ENCODE data around the gene TRPM2. TPM values are rescaled to one million over a fixed set of nuclear protein-coding genes. Genes with fewer than 3 reads are reported as not detected.

The TRPM2 gene
- total RNA-seq, 3 donors from 2014 or later (not counting 1 experiment from before 2014, with no cell fraction given), result 21.7 to 70.5 (median 25.2) TPM

DNA sequence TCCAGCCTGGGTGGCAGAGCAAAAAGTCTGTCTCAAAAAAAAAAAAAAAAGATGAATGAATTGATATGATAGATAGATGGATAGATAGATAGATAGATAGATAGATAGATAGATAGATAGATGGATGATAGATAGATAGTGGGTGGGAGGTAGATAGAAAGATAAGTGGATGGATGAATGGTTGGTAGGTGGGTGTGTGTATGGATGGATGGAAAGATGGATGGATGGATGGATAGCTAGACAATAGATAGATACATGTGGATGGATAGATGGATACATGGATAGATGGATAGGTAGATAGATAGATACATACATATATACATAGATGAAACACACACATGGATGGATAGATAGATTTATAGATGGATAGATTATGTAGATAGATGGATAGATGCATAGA, 28.5 kb downstream of the TRPM2 start:
- Mint-ChIP-seq H3K9me3 (peaks cover 4 to 7% of the 10 kb centered on the region in 2 donors), H3K36me3 (peaks cover 26% of the 10 kb centered on the region), H3K4me3 (no peak overlapping the region), H3K4me1 (peaks cover 0 to 21% of the 10 kb centered on the region in 2 donors), H3K27me3 (ENCODE audit: low read depth in 2 of 2) (no peaks in the 10 kb centered on the region), H3K27ac (no peak overlapping the region)
- peaks cover 5% of the 10 kb centered on the region for H3K4me1 ChIP-seq (ENCODE audit: control insufficient read depth, insufficient read depth, low read length)
- no peak for ATAC-seq
- TF ChIP-seq, protein P1, sequence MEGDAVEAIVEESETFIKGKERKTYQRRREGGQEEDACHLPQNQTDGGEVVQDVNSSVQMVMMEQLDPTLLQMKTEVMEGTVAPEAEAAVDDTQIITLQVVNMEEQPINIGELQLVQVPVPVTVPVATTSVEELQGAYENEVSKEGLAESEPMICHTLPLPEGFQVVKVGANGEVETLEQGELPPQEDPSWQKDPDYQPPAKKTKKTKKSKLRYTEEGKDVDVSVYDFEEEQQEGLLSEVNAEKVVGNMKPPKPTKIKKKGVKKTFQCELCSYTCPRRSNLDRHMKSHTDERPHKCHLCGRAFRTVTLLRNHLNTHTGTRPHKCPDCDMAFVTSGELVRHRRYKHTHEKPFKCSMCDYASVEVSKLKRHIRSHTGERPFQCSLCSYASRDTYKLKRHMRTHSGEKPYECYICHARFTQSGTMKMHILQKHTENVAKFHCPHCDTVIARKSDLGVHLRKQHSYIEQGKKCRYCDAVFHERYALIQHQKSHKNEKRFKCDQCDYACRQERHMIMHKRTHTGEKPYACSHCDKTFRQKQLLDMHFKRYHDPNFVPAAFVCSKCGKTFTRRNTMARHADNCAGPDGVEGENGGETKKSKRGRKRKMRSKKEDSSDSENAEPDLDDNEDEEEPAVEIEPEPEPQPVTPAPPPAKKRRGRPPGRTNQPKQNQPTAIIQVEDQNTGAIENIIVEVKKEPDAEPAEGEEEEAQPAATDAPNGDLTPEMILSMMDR (IDR thresholded peaks at IDR 0.05), result no peak
- no peak overlapping the region for H3K4me3 ChIP-seq (ENCODE audit: low read length)
- no peak for DNase-seq
- no peak overlapping the region for H3K27ac ChIP-seq (ENCODE audit: low read length)
- peaks cover 7% of the 10 kb centered on the region for H3K9me3 ChIP-seq (ENCODE audit: control insufficient read depth, insufficient read depth, low read length)
- H3K27me3 ChIP-seq (ENCODE audit: control insufficient read depth, insufficient read depth, low read length), result peaks cover 3% of the 10 kb centered on the region
- peaks cover 20% of the 10 kb centered on the region for H3K36me3 ChIP-seq (ENCODE audit: control insufficient read depth, insufficient read depth, low read length)
- intact Hi-C loops (cut with micrococcal nuclease), result no loop called here

DNA sequence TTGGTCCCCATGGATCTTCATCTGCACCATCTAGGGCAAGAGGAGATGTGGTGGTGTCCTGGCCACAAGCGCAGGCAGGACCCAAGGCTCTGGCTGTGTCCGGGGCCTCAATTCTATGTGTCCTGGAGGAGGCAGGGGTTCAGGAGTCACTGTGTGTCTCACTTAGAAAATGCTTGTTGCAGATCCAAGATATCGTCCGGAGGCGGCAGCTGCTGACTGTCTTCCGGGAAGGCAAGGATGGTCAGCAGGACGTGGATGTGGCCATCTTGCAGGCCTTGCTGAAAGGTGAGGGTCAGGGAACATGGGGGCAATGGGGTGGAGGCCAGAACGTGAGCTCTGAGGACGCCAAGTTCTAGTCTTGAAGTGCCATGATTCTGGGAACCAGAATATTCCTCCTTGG, 29.1 kb downstream of the TRPM2 start:
- intact Hi-C loops (cut with micrococcal nuclease), result no loop called here
- H3K9me3 ChIP-seq (ENCODE audit: control insufficient read depth, insufficient read depth, low read length), result peaks cover 7% of the 10 kb centered on the region
- TF ChIP-seq, protein P1 (IDR thresholded peaks at IDR 0.05), result no peak
- no peak for DNase-seq
- no peak overlapping the region for H3K27ac ChIP-seq (ENCODE audit: low read length)
- Mint-ChIP-seq H3K4me1 (peaks cover 0 to 23% of the 10 kb centered on the region in 2 donors), H3K4me3 (no peak overlapping the region), H3K36me3 (peaks cover 26% of the 10 kb centered on the region), H3K9me3 (peaks cover 4 to 7% of the 10 kb centered on the region in 2 donors), H3K27me3 (ENCODE audit: low read depth in 2 of 2) (no peaks in the 10 kb centered on the region), H3K27ac (no peak overlapping the region)
- WGBS (ENCODE audit: insufficient coverage), result 97% methylated on average over 9 of the region's 9 CpGs
- no peaks in the 10 kb centered on the region for H3K27me3 ChIP-seq (ENCODE audit: control insufficient read depth, insufficient read depth, low read length)
- peaks cover 20% of the 10 kb centered on the region for H3K36me3 ChIP-seq (ENCODE audit: control insufficient read depth, insufficient read depth, low read length)
- no peak overlapping the region for H3K4me3 ChIP-seq (ENCODE audit: low read length)
- H3K4me1 ChIP-seq (ENCODE audit: control insufficient read depth, insufficient read depth, low read length), result no peaks in the 10 kb centered on the region
- ATAC-seq, result no peak

DNA sequence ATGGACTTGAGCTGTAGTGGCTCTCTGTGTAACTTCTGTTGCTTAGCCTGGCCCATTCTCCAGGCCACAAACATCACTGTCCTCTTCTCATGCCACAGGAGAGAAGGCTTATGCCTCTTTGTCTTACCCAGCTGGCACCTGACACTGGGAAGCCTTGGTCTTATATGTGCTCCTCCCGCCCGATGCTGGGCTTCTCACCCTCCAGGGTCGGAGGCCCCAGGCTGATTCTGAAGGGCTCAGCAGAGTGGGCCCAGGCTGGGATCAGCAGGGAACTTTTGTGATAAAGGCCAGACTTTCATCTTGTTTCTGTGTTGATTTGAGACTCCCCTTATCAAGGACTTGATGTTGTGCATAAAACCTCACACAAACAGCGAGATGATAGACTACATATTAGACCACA, 29.8 kb downstream of the TRPM2 start:
- intact Hi-C loops (cut with micrococcal nuclease), result no loop called here
- no peak for ATAC-seq
- TF ChIP-seq, protein P1 (IDR thresholded peaks at IDR 0.05), result no peak
- H3K27me3 Mint-ChIP-seq (ENCODE audit: low read depth in 2 of 2), result no peaks in the 10 kb centered on the region
- 91% methylated on average over 3 of the region's 4 CpGs for WGBS (ENCODE audit: insufficient coverage)
- no peak overlapping the region for H3K27ac Mint-ChIP-seq
- Histone ChIP-seq H3K9me3 (ENCODE audit: control insufficient read depth, insufficient read depth, low read length) (peaks cover 7% of the 10 kb centered on the region), H3K4me1 (ENCODE audit: control insufficient read depth, insufficient read depth, low read length) (no peaks in the 10 kb centered on the region), H3K27ac (ENCODE audit: low read length) (no peak overlapping the region), H3K4me3 (ENCODE audit: low read length) (no peak overlapping the region), H3K36me3 (ENCODE audit: control insufficient read depth, insufficient read depth, low read length) (peaks cover 20% of the 10 kb centered on the region), H3K27me3 (ENCODE audit: control insufficient read depth, insufficient read depth, low read length) (no peaks in the 10 kb centered on the region)
- H3K4me1 Mint-ChIP-seq, result peaks cover 0 to 23% of the 10 kb centered on the region in 2 donors
- H3K4me3 Mint-ChIP-seq, result no peak overlapping the region
- peaks cover 4 to 7% of the 10 kb centered on the region in 2 donors for H3K9me3 Mint-ChIP-seq
- no peak for DNase-seq
- peaks cover 26% of the 10 kb centered on the region for H3K36me3 Mint-ChIP-seq

DNA sequence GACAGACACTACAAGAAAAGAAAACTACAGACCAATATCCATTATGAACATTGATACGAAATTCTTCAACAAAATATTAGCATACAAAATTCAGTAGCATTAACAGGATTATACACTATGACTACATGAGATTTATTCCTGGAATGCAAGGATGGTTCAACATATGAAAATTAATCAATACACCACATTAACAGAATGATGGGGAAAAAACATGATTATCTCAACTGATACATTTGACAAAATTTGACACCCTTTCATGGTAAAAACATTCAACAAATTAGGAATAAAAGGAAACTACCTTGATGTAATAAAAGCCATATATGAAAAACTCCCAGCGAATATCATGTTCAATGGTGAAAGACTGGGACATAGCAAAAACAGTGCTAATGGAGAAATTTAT, 31.5 kb downstream of the TRPM2 start:
- Histone ChIP-seq H3K27ac (ENCODE audit: low read length) (no peak overlapping the region), H3K36me3 (ENCODE audit: control insufficient read depth, insufficient read depth, low read length) (peaks cover 18% of the 10 kb centered on the region), H3K4me3 (ENCODE audit: low read length) (no peak overlapping the region), H3K9me3 (ENCODE audit: control insufficient read depth, insufficient read depth, low read length) (peaks cover 7% of the 10 kb centered on the region), H3K4me1 (ENCODE audit: control insufficient read depth, insufficient read depth, low read length) (no peaks in the 10 kb centered on the region), H3K27me3 (ENCODE audit: control insufficient read depth, insufficient read depth, low read length) (no peaks in the 10 kb centered on the region)
- TF ChIP-seq, protein P1 (IDR thresholded peaks at IDR 0.05), result no peak
- intact Hi-C loops (cut with micrococcal nuclease), result no loop called here
- H3K27ac Mint-ChIP-seq, result no peak overlapping the region
- H3K4me3 Mint-ChIP-seq, result no peak overlapping the region
- WGBS (ENCODE audit: insufficient coverage), result 83% methylated on average over 1 of the region's 2 CpGs
- peaks cover 26% of the 10 kb centered on the region for H3K36me3 Mint-ChIP-seq
- H3K4me1 Mint-ChIP-seq, result peaks cover 4 to 16% of the 10 kb centered on the region in 2 donors
- peaks cover 4 to 7% of the 10 kb centered on the region in 2 donors for H3K9me3 Mint-ChIP-seq
- no peak for ATAC-seq
- no peaks in the 10 kb centered on the region for H3K27me3 Mint-ChIP-seq (ENCODE audit: low read depth in 2 of 2)
- no peak for DNase-seq
